MM.1S (cell line): Measurements from ENCODE around the gene SCRT2.
"Not testable (repeated sequence)": the region's sequence is repeated elsewhere in the genome, so short reads cannot be mapped to it uniquely, and the experiment has no call there.

ENCODE experiments used
- DNase-seq: peaks from one replicate; pipeline ENCODE4 v3.0.0-alpha.2; 2015
- H2AFZ ChIP-seq: fragments of 300-600 bp; sonication (generic); 2 replicates; pipeline ENCODE4 v1.6.0; 2016; ENCODE audit warnings: antibody characterized with exemption, low read length
- H3F3A ChIP-seq: fragments of 300-600 bp; sonication (generic); 2 replicates; pipeline ENCODE4 v1.6.1; 2016; ENCODE audit warnings: mild to moderate bottlenecking, antibody characterized with exemption, low read length, moderate library complexity, mixed read lengths; ENCODE audit not compliant: insufficient read depth
- H3K27ac ChIP-seq: fragments of 300-600 bp; sonication (generic); 2 replicates; pipeline ENCODE4 v1.5.1; 2016; ENCODE audit warnings: mild to moderate bottlenecking, low read length
- H3K27me3 ChIP-seq: fragments of 300-600 bp; sonication (generic); replicated peaks from 2 replicates; pipeline ENCODE4 v1.6.0; 2016; ENCODE audit warnings: low read length; ENCODE audit not compliant: insufficient read depth
- H3K36me3 ChIP-seq: fragments of 300-600 bp; sonication (generic); replicated peaks from 2 replicates; pipeline ENCODE4 v1.6.1; 2016; ENCODE audit warnings: mild to moderate bottlenecking, low read length, mixed read lengths; ENCODE audit not compliant: insufficient read depth
- H3K4me1 ChIP-seq: fragments of 300-600 bp; sonication (generic); 2 replicates; pipeline ENCODE4 v1.6.1; 2016; ENCODE audit warnings: low read length, mixed read lengths
- H3K4me2 ChIP-seq: fragments of 300-600 bp; sonication (generic); 2 replicates; pipeline ENCODE4 v1.6.0; 2016; ENCODE audit warnings: low read depth, low read length
- H3K4me3 ChIP-seq: fragments of 300-600 bp; sonication (generic); 2 replicates; pipeline ENCODE4 v1.5.1; 2016; ENCODE audit warnings: low read length, mixed read lengths
- H3K79me2 ChIP-seq: fragments of 300-600 bp; sonication (generic); 2 replicates; pipeline ENCODE4 v1.6.1; 2016; ENCODE audit warnings: mixed run types, low read length, mixed read lengths
- H3K9ac ChIP-seq: fragments of 300-600 bp; sonication (generic); 2 replicates; pipeline ENCODE4 v1.6.1; 2016; ENCODE audit warnings: low read length, mixed read lengths
- H3K9me2 ChIP-seq: fragments of 300-600 bp; sonication (generic); replicated peaks from 2 replicates; pipeline ENCODE4 v1.6.1; 2016; ENCODE audit warnings: mild to moderate bottlenecking, low read length, mixed read lengths; ENCODE audit not compliant: insufficient read depth
- H3K9me3 ChIP-seq: fragments of 300-600 bp; sonication (generic); replicated peaks from 2 replicates; pipeline ENCODE4 v1.6.1; 2016; ENCODE audit warnings: mild to moderate bottlenecking, low read length, mixed read lengths; ENCODE audit not compliant: insufficient read depth
- H4K20me1 ChIP-seq: fragments of 300-600 bp; sonication (generic); 2 replicates; pipeline ENCODE4 v1.6.1; 2016; ENCODE audit warnings: mild to moderate bottlenecking, low read length, moderate library complexity, mixed read lengths; ENCODE audit not compliant: insufficient read depth
- CTCF ChIP-seq: fragments of 300-600 bp; sonication (generic); IDR thresholded peaks from 2 replicates; pipeline ENCODE4 v1.5.1; 2016; ENCODE audit warnings: antibody characterized with exemption, low read length, mixed read lengths
- EZH2 ChIP-seq: fragments of 300-600 bp; sonication (generic); optimal IDR thresholded peaks from 2 replicates; pipeline ENCODE3; 2017; ENCODE audit warnings: low read depth, mild to moderate bottlenecking, antibody characterized with exemption, low read length, mixed read lengths
- EZH2phosphoT487 ChIP-seq: fragments of 300-600 bp; sonication (generic); IDR thresholded peaks from 2 replicates; pipeline ENCODE4 v1.6.1; 2018; ENCODE audit warnings: antibody characterized with exemption, low read length

The SCRT2 gene

DNA sequence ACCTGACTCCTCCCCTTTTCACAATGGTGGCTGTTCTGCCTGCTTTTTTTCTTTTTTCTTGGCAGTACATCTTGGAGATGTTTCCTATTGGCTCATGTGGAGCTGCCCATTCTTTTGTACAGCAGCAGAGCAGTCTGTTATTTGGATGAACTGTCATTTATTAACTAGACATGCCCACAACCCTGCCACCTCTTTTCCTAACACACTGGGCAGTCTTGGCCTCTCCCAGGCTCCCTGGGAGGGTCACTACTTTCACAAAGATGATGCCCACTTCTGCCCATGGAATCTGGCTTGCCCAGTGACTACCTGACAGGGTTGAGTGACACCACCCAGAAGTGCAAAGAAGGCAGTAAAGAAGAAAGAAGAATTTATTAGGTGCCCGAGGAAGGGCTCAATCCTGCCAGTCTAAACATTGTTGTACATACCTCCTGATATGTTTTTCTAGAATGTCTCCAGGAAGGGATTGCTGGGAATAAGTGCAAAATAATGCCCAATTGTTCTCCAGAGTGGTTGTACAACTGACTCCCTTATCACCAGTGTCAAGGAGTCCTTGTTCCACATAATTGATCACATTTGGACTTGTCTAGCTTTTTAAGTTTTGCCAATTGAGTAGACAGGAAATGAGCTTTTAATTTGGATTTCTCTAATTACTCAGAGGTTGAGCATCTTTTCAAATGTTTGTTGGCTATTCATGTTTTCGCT lies 19.7 kb upstream of the SCRT2 start:
- no peak overlapping the region for H2AFZ ChIP-seq
- no peak overlapping the region for H3K27ac ChIP-seq
- H3F3A ChIP-seq = no peaks in the 10 kb centered on the region
- peaks cover 37% of the 10 kb centered on the region for H3K27me3 ChIP-seq
- no peak overlapping the region for H3K4me3 ChIP-seq
- no peaks in the 10 kb centered on the region for H3K36me3 ChIP-seq
- H3K4me2 ChIP-seq = no peak overlapping the region
- H3K4me1 ChIP-seq = no peaks in the 10 kb centered on the region
- DNase-seq = no peak
- H3K9me2 ChIP-seq = no peaks in the 10 kb centered on the region
- TF ChIP-seq EZH2phosphoT487 = no peak
- no peak for TF ChIP-seq CTCF
- TF ChIP-seq EZH2 = no peak
- H3K79me2 ChIP-seq = no peaks in the 10 kb centered on the region
- H4K20me1 ChIP-seq = no peaks in the 10 kb centered on the region
- H3K9ac ChIP-seq = no peak overlapping the region
- H3K9me3 ChIP-seq = no peaks in the 10 kb centered on the region

DNA sequence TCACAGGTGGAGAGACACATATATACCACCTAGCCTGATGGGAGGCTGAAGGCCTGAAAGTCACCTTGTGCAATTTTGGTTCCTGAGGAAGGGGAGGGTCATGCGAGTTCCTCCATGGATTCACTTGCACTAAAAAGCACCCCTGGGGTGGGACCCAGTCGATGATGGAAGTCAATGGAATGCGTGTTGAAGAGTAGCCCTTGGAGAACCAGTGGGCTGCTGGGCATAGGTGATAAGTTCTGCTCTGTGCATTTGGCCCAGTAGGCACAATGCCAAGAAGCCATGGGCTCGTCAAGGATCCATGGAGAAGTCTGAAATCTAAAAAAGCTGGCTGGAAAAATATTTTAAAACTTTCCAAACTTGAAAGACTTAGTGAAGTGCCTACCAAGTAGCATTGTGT lies 18.9 kb upstream of the SCRT2 start:
- Histone ChIP-seq H3K4me3 (no peak overlapping the region), H3K27me3 (peaks cover 28% of the 10 kb centered on the region), H3K9me3 (no peaks in the 10 kb centered on the region), H3F3A (no peaks in the 10 kb centered on the region), H4K20me1 (no peaks in the 10 kb centered on the region), H3K4me2 (no peak overlapping the region), H3K36me3 (no peaks in the 10 kb centered on the region), H2AFZ (no peak overlapping the region), H3K27ac (no peak overlapping the region), H3K4me1 (no peaks in the 10 kb centered on the region), H3K9me2 (no peaks in the 10 kb centered on the region), H3K9ac (no peak overlapping the region), H3K79me2 (no peaks in the 10 kb centered on the region)
- TF ChIP-seq CTCF (no peak), EZH2 (no peak), EZH2phosphoT487 (no peak)
- no peak for DNase-seq

GRCh38 chr20:693786-694185 lies 18.2 kb upstream of the SCRT2 start:
- H3K27ac ChIP-seq, H3F3A ChIP-seq, H3K4me3 ChIP-seq, DNase-seq, H3K4me2 ChIP-seq, H3K9ac ChIP-seq, H3K9me2 ChIP-seq, H3K4me1 ChIP-seq, H3K9me3 ChIP-seq, H3K79me2 ChIP-seq, H3K36me3 ChIP-seq, H2AFZ ChIP-seq, H4K20me1 ChIP-seq: not testable (repeated sequence)
- H3K27me3 ChIP-seq = peaks cover 29% of the 10 kb centered on the region

DNA sequence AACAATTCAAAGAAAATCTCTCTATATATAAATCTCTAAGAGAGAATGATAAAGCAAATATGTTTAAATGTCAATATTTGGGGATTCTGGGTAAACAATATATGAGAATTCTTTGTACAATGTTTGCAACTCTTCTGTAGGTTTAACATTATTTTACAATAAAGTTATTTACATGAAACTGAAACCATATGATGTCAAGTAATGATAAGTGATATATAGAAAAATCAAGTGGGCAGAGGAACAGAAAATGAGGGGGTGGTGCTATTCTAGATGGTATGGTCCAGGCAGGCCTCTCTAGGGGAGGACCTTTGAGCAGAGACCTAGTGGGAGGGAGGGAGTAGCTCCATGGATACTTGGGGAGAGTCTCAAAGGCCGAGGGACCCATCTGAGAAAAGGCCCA lies 16.4 kb upstream of the SCRT2 start:
- no peak overlapping the region for H3K27ac ChIP-seq
- no peak overlapping the region for H3K9ac ChIP-seq
- no peaks in the 10 kb centered on the region for H3K36me3 ChIP-seq
- no peak overlapping the region for H3K4me2 ChIP-seq
- no peaks in the 10 kb centered on the region for H4K20me1 ChIP-seq
- H2AFZ ChIP-seq = no peak overlapping the region
- H3K79me2 ChIP-seq = no peaks in the 10 kb centered on the region
- no peaks in the 10 kb centered on the region for H3K9me2 ChIP-seq
- no peak for DNase-seq
- no peaks in the 10 kb centered on the region for H3K4me1 ChIP-seq
- H3F3A ChIP-seq = no peaks in the 10 kb centered on the region
- TF ChIP-seq CTCF (no peak), EZH2phosphoT487 (no peak), EZH2 (no peak)
- no peak overlapping the region for H3K4me3 ChIP-seq
- no peaks in the 10 kb centered on the region for H3K9me3 ChIP-seq
- peaks cover 25% of the 10 kb centered on the region for H3K27me3 ChIP-seq
